Lower leg skin (tissue), 4 donors: ENCODE measurements around the gene HDAC5. TPM values are rescaled to one million over a fixed set of nuclear protein-coding genes. Genes with fewer than 3 reads are reported as not detected.
A peak's percentile ranks its signal among the peaks of the same experiment; 100 is the strongest.

Experiments used
- DNase-seq, 2 donors: peaks; one replicate each; pipeline ENCODE4 v3.0.0-alpha.2; 2019; ENCODE audit warnings: low spot score in 2 of 2
- H3K4me3 ChIP-seq: fragments of 200-600 bp; sonication (generic); 2 replicates; pipeline ENCODE4 v1.5.1; 2017; ENCODE audit warnings: mild to moderate bottlenecking, low read depth; ENCODE audit not compliant: poor library complexity, severe bottlenecking
- POLR2A ChIP-seq, 2 donors: fragments of 450-650 bp; IDR thresholded peaks; one replicate each; pipeline ENCODE4 v1.6.1; 2016 to 2017; ENCODE audit warnings: antibody characterized with exemption in 2 of 2, mild to moderate bottlenecking in 1 of 2, moderate library complexity in 1 of 2
- WGBS, 2 donors: methylation state at CpG; one replicate each; pipeline ENCODE4 v1.1.5; 2018; 5-methylcytosine and 5-hydroxymethylcytosine counted together
- intact Hi-C: fragments of 100-400 bp; cut with DNase I; formaldehyde crosslinking; loops from one replicate; pipeline ENCODE4 v1.15.0; 2023; ENCODE audit warnings: low total_unique reads
- total RNA-seq, 4 donors: library from RNA; depleted of rRNA; stranded (reverse); fragments of >200 nt; gene quantifications; one replicate each; pipeline ENCODE4 v1.1.0, GENCODE V29; 2016
- TF ChIP-seq, protein P1 (sequence below), 3 donors: fragments of 450-650 bp; IDR thresholded peaks; one replicate each; pipeline ENCODE4 v1.5.1; 2016; ENCODE audit warnings: antibody characterized with exemption in 3 of 3, mild to moderate bottlenecking in 3 of 3, moderate library complexity in 2 of 3

HDAC5 gene
- total RNA-seq, 4 donors from 2014 or later: 179 to 208 (median 190) TPM

DNA sequence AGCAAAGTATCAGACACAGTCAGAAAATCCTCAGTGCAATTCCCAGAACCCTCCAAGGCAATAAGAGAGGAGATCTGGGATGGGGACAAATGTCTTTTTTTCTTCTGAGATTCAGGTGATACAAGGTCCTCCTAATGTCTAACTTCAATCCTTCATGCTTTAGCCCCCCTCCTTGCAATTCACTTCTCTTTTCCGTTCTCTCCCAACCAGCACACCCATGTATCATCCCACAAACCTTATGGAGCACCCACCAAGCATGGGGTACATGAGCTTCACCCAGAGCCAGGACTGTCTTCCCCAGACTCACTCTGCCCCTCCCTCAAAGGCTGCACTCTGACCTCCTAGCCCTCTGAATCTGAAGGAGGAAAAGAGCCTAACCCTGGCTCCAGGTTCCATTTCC, 10.1 kb downstream of the HDAC5 start:
- intact Hi-C loops: no loop called here
- no peak overlapping the region for H3K4me3 ChIP-seq
- 69 to 78% methylated on average over 1 of the region's 1 CpG for WGBS, 2 donors

DNA sequence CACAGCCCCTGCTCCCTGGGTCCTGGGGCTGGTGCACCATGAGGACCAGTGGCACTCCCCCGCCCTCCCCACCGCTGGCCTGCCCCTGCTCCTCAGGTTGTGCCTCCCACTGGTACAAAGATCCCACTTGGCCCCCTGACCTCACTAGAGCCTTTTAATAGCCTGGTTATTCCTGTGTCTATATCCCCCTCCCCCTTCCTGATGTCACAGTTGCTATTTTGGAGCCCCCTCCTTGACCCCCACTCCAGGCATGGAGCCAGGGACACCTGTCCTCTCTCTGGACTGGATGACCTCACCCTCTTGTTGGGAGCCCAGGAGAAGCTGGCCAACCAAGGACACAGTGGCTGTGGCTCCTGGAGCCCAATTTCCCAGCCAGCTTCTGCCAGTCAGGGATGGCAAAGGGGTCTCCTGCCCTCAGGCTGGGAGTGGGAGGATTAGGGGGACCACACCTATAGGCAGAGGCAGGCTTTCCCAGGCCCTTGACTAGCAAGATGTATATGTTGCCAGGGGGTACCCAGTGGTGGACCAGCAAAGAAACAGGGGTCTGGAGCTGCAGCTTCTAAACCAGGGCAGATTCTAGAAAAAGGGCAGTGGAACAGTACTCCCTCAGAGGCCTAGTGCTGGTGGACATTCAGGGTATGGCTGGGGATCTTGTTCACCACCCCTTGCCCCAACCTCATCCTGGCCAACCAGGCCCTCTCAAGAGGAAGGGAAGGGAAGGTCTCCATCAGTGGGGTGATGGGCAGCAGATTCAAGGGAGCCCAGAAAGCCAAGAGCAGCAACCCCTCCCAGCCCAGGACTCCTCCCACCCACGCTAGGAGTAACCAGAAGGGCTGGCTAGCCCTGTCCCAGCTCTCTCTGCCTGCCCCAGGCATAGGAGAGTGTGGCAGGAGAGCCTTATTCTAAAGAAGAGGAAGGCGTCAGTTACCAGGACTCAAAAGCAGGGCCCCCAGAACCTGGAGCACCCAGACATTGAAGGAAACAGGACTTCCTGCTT, 10.9 kb downstream of the HDAC5 start:
- no peak for DNase-seq
- TF ChIP-seq, protein P1, sequence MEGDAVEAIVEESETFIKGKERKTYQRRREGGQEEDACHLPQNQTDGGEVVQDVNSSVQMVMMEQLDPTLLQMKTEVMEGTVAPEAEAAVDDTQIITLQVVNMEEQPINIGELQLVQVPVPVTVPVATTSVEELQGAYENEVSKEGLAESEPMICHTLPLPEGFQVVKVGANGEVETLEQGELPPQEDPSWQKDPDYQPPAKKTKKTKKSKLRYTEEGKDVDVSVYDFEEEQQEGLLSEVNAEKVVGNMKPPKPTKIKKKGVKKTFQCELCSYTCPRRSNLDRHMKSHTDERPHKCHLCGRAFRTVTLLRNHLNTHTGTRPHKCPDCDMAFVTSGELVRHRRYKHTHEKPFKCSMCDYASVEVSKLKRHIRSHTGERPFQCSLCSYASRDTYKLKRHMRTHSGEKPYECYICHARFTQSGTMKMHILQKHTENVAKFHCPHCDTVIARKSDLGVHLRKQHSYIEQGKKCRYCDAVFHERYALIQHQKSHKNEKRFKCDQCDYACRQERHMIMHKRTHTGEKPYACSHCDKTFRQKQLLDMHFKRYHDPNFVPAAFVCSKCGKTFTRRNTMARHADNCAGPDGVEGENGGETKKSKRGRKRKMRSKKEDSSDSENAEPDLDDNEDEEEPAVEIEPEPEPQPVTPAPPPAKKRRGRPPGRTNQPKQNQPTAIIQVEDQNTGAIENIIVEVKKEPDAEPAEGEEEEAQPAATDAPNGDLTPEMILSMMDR (IDR thresholded peaks at IDR 0.05): no peak
- TF ChIP-seq POLR2A (IDR thresholded peaks at IDR 0.05): no peak
- 55 to 64% methylated on average over 4 of the region's 4 CpGs for WGBS, 2 donors
- H3K4me3 ChIP-seq: no peak overlapping the region
- intact Hi-C loops: no loop called here

More for the DNA sequence above, 10.1 kb downstream of the HDAC5 start:
- TF ChIP-seq, protein P1 (IDR thresholded peaks at IDR 0.05): no peak
- TF ChIP-seq POLR2A (IDR thresholded peaks at IDR 0.05): no peak
- DNase-seq: no peak

- no peak overlapping the region for H3K4me3 ChIP-seq
- intact Hi-C loops: no loop called here
- TF ChIP-seq, protein P1 (IDR thresholded peaks at IDR 0.05): no peak
- TF ChIP-seq POLR2A (IDR thresholded peaks at IDR 0.05): no peak
- WGBS, 2 donors: 47 to 51% methylated on average over 3 of the region's 3 CpGs
- DNase-seq: no peak
Observed at GRCh38 chr17:44111777-44112176, 11.7 kb downstream of the HDAC5 start.

- DNase-seq: peak; percentile 92 to 99
- TF ChIP-seq, protein P1 (IDR thresholded peaks at IDR 0.05): peak in 1 of 3 donors; percentile 58
- no peak for TF ChIP-seq POLR2A (IDR thresholded peaks at IDR 0.05)
- H3K4me3 ChIP-seq: no peak overlapping the region
- 2 to 3% methylated on average over 26 to 28 of the region's 28 CpGs for WGBS, 2 donors
- intact Hi-C loops: no loop called here
Observed at GRCh38 chr17:44110823-44111633, 12.4 kb downstream of the HDAC5 start.

DNA sequence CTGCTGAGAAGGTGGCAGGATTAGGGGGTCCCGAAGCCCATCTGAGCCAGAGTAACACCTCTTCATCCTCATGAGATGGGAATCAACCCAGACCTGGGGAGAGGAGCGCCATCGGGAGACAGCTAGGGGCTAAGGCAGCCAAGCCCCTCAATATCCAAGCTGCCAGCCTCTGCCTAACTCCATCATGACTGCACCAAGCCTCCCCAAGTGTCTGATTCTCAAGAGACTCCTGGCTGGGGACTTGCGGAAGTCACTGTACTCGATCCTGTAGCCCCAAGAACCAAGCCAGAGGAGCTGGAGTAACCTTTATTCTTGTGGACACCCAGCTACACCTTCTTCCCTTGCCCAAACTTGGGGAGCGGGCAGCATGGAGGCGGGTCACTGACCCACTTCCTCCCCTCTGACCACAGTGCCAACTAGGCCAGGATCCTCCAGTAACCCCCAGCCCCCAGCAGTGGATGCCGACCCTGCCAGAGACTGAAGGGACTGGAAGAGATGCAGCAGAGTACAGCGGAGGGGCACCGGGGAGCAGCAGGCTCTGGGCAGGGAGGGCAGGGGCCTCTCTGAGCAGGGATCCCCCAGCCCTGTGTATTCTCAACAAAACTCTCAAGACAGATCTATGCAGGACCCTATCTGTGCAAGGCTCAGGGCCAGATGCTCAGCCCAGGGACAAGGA, 13.3 kb downstream of the HDAC5 start:
- TF ChIP-seq, protein P1 (IDR thresholded peaks at IDR 0.05): no peak
- no peak for TF ChIP-seq POLR2A (IDR thresholded peaks at IDR 0.05)
- no peak overlapping the region for H3K4me3 ChIP-seq
- WGBS, 2 donors: 51 to 56% methylated on average over 9 to 10 of the region's 10 CpGs
- intact Hi-C loops: no loop called here
- no peak for DNase-seq
